Mesendoderm (in vitro differentiated cells): ENCODE results near the gene BTBD16.

ENCODE experiments used
- DNase-seq: peaks from one replicate; pipeline ENCODE4 v3.0.0; 2013
- H2AK5ac ChIP-seq: 2 replicates; pipeline ENCODE4 v1.6.1; 2013; ENCODE audit warnings: low read length, inconsistent platforms
- H2BK120ac ChIP-seq: 2 replicates; pipeline ENCODE4 v1.6.1; 2013; ENCODE audit warnings: low read depth, mild to moderate bottlenecking, low read length, moderate library complexity, mixed read lengths
- H2BK15ac ChIP-seq: replicated peaks from 2 replicates; pipeline ENCODE4 v1.6.1; 2013; ENCODE audit warnings: low read depth, mild to moderate bottlenecking, moderate library complexity
- H2BK5ac ChIP-seq: 2 replicates; pipeline ENCODE4 v1.6.1; 2013; ENCODE audit warnings: low read length, inconsistent platforms
- H3K18ac ChIP-seq: 2 replicates; pipeline ENCODE4 v1.6.1; 2013; ENCODE audit warnings: mild to moderate bottlenecking, low read length, mixed read lengths
- H3K23ac ChIP-seq: one replicate; pipeline ENCODE4 v1.6.1; 2013; ENCODE audit warnings: low read length
- H3K27ac ChIP-seq: 2 replicates; pipeline ENCODE4 v1.5.1; 2013; ENCODE audit warnings: low read depth, mild to moderate bottlenecking, inconsistent platforms, low read length, moderate library complexity
- H3K27me3 ChIP-seq: 2 replicates; pipeline ENCODE4 v1.6.1; 2013; ENCODE audit warnings: low read length, control low read depth, mild to moderate bottlenecking, inconsistent platforms; ENCODE audit not compliant: insufficient read depth, poor library complexity
- H3K36me3 ChIP-seq: 2 replicates; pipeline ENCODE4 v1.6.1; 2013; ENCODE audit warnings: low read length, inconsistent platforms; ENCODE audit not compliant: control insufficient read depth, insufficient read depth
- H3K4ac ChIP-seq: one replicate; pipeline ENCODE4 v1.6.1; 2013; ENCODE audit warnings: low read depth, mild to moderate bottlenecking, low read length, moderate library complexity
- H3K4me1 ChIP-seq: 2 replicates; pipeline ENCODE4 v1.6.1; 2013; ENCODE audit warnings: low read depth, low read length, inconsistent platforms; ENCODE audit not compliant: control insufficient read depth
- H3K4me2 ChIP-seq: 2 replicates; pipeline ENCODE4 v1.6.1; 2013; ENCODE audit warnings: low read length
- H3K4me3 ChIP-seq: 2 replicates; pipeline ENCODE4 v1.5.1; 2013; ENCODE audit warnings: mild to moderate bottlenecking, low read length
- H3K56ac ChIP-seq: one replicate; pipeline ENCODE4 v1.6.1; 2013; ENCODE audit warnings: low read length
- H3K79me1 ChIP-seq: 2 replicates; pipeline ENCODE4 v1.6.1; 2013; ENCODE audit warnings: low read length, inconsistent platforms
- H3K79me2 ChIP-seq: 2 replicates; pipeline ENCODE4 v1.6.1; 2013; ENCODE audit warnings: mild to moderate bottlenecking, low read length; ENCODE audit not compliant: control insufficient read depth, insufficient read depth
- H3K9ac ChIP-seq: 2 replicates; pipeline ENCODE4 v1.6.1; 2013; ENCODE audit warnings: low read length, inconsistent platforms
- H4K5ac ChIP-seq: one replicate; pipeline ENCODE4 v1.6.1; 2013; ENCODE audit warnings: low read length
- H4K8ac ChIP-seq: one replicate; pipeline ENCODE4 v1.6.1; 2013; ENCODE audit warnings: low read depth, mild to moderate bottlenecking, control low read depth, low read length, moderate library complexity
- WGBS: extraction: QIAGEN DNeasy Blood & Tissue Kit; methylation state at CpG from one replicate; pipeline ENCODE4 v1.1.7; 2013; ENCODE audit warnings: low lambda C conversion rate, missing lambda C conversion rate; ENCODE audit not compliant: insufficient coverage; ENCODE audit errors: extremely low coverage; 5-methylcytosine and 5-hydroxymethylcytosine counted together

Gene BTBD16

DNA sequence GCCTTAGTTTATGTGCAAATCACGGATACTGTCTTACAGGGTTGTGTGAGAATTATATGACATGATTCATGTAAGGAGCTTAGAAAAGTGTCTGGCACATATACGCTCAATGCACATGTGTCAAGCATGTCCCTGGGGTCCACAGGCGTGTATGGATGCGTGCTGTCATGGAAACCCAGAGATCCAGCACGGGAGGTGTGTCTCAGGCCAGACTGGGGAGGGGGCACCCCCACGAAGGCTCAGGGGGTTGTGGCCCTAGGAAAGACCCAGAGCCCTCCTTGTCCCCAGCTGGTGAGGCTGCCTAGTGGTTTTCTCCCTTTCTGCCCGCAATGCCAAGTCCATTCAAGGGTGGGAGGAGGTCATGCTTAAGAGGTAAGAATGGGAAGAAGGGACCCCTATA is 9.1 kb downstream of the BTBD16 start:
- H3K79me2 ChIP-seq: no peaks in the 10 kb centered on the region
- H3K4ac ChIP-seq: no peak overlapping the region
- no peak overlapping the region for H3K18ac ChIP-seq
- H2BK120ac ChIP-seq: no peak overlapping the region
- no peaks in the 10 kb centered on the region for H3K36me3 ChIP-seq
- H3K23ac ChIP-seq: no peak overlapping the region
- no peaks in the 10 kb centered on the region for H3K79me1 ChIP-seq
- H4K5ac ChIP-seq: no peak overlapping the region
- no peak overlapping the region for H3K56ac ChIP-seq
- no CpG with 5 or more reads among the region's 7 CpGs for WGBS
- H3K27ac ChIP-seq: no peak overlapping the region
- H2BK15ac ChIP-seq: no peak overlapping the region
- peaks cover 2% of the 10 kb centered on the region for H3K4me1 ChIP-seq
- no peak overlapping the region for H3K9ac ChIP-seq
- no peak overlapping the region for H4K8ac ChIP-seq
- no peak for DNase-seq
- H3K4me3 ChIP-seq: no peak overlapping the region
- H2AK5ac ChIP-seq: no peak overlapping the region
- H3K4me2 ChIP-seq: no peak overlapping the region
- no peak overlapping the region for H2BK5ac ChIP-seq
- no peaks in the 10 kb centered on the region for H3K27me3 ChIP-seq

DNA sequence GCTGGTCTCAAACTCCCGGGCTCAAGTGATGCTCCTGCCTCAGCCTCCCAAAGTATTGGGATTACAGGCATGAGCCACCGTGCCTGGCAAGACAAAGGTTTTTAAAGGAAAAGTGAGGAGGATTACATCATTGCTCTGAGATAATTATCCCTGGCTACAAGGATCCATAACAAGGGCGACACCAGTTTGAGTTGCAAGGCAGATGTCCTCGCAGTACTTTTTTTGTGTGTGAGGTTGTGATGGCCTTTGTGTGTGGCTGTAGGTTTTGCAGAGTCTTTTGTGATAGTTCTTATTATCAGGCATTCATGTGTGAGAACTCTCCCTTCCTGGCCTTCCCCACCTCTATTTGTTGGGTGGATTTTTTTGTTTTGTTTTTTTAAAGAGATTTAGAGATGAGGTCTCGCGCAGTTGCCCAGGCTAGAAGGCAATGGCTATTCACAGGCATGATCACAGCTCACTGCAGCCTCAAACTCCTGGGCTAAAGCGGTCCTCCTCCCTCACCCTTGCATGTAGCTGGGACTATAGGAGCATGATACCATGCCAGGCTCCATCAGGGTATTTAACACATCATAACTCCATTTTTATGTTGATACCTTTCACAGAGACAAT is 10.0 kb downstream of the BTBD16 start:
- no peaks in the 10 kb centered on the region for H3K79me2 ChIP-seq
- no peak overlapping the region for H3K4me3 ChIP-seq
- no peak overlapping the region for H2BK120ac ChIP-seq
- no peak for DNase-seq
- H3K56ac ChIP-seq: no peak overlapping the region
- no peaks in the 10 kb centered on the region for H3K79me1 ChIP-seq
- no peak overlapping the region for H3K27ac ChIP-seq
- H3K36me3 ChIP-seq: no peaks in the 10 kb centered on the region
- no peak overlapping the region for H3K23ac ChIP-seq
- H2BK5ac ChIP-seq: no peak overlapping the region
- H4K5ac ChIP-seq: no peak overlapping the region
- H4K8ac ChIP-seq: no peak overlapping the region
- no peak overlapping the region for H3K18ac ChIP-seq
- H2BK15ac ChIP-seq: no peak overlapping the region
- H3K4me2 ChIP-seq: no peak overlapping the region
- no peak overlapping the region for H3K4ac ChIP-seq
- no peaks in the 10 kb centered on the region for H3K27me3 ChIP-seq
- H2AK5ac ChIP-seq: no peak overlapping the region
- H3K4me1 ChIP-seq: peaks cover 2% of the 10 kb centered on the region
- H3K9ac ChIP-seq: no peak overlapping the region
- WGBS: no CpG with 5 or more reads among the region's 7 CpGs

DNA sequence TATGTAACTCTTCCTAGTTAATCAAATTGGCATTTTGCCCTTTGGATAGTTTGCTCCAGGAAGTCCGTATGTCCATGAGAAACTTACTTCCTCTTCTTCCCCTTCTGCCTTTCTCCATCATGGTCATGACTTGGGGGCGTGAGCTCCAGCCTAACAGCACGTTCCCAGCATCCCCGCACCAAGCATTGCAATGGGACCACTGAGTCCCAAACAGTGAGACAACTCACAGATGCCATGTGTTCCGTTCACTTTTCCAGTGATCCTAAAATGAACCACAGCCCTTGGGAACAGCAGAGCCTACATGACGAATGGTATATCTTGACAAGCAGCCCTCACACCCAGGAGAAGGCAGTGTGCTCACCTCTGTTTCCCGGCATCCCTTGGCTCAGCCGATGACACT is 10.7 kb downstream of the BTBD16 start:
- Histone ChIP-seq H3K27me3 (no peaks in the 10 kb centered on the region), H2BK5ac (no peak overlapping the region), H3K36me3 (no peaks in the 10 kb centered on the region), H3K23ac (no peak overlapping the region), H3K4me3 (no peak overlapping the region), H3K4ac (no peak overlapping the region), H4K5ac (no peak overlapping the region), H2BK120ac (no peak overlapping the region), H3K79me2 (no peaks in the 10 kb centered on the region), H3K4me1 (peaks cover 2% of the 10 kb centered on the region), H3K27ac (no peak overlapping the region), H3K9ac (no peak overlapping the region), H2BK15ac (no peak overlapping the region), H3K18ac (no peak overlapping the region), H3K56ac (no peak overlapping the region), H2AK5ac (no peak overlapping the region), H4K8ac (no peak overlapping the region), H3K79me1 (no peaks in the 10 kb centered on the region), H3K4me2 (no peak overlapping the region)
- no peak for DNase-seq
- WGBS: no CpG with 5 or more reads among the region's 8 CpGs

DNA sequence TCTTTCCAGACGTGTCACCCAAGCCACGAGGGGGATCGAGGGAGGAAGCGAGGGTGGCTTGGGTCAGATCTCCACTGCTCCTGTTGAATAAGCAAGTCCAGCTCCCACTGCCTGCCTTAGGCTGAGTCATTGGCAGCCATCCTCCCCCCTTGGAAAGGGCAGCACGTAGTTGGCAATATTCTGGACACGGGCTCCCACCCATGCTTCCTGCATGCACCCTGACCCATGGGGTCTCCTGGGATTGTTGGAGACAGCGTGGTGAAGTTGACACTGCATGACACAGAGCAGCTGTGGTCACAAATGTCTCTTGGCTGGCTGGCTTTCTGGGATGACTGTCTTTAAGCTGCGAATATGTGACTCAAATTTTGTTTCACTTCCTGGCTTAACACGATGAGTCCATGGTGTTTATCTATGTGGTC is 11.2 kb downstream of the BTBD16 start:
- Histone ChIP-seq H2BK120ac (no peak overlapping the region), H2AK5ac (no peak overlapping the region), H3K23ac (no peak overlapping the region), H3K4me1 (peaks cover 2% of the 10 kb centered on the region), H4K8ac (no peak overlapping the region), H3K56ac (no peak overlapping the region), H3K27ac (no peak overlapping the region), H3K36me3 (no peaks in the 10 kb centered on the region), H3K79me1 (no peaks in the 10 kb centered on the region), H3K4ac (no peak overlapping the region), H2BK5ac (no peak overlapping the region), H3K79me2 (no peaks in the 10 kb centered on the region), H3K9ac (no peak overlapping the region), H4K5ac (no peak overlapping the region), H3K18ac (no peak overlapping the region), H3K27me3 (no peaks in the 10 kb centered on the region), H2BK15ac (no peak overlapping the region), H3K4me2 (no peak overlapping the region), H3K4me3 (no peak overlapping the region)
- no CpG with 5 or more reads among the region's 9 CpGs for WGBS
- DNase-seq: no peak

DNA sequence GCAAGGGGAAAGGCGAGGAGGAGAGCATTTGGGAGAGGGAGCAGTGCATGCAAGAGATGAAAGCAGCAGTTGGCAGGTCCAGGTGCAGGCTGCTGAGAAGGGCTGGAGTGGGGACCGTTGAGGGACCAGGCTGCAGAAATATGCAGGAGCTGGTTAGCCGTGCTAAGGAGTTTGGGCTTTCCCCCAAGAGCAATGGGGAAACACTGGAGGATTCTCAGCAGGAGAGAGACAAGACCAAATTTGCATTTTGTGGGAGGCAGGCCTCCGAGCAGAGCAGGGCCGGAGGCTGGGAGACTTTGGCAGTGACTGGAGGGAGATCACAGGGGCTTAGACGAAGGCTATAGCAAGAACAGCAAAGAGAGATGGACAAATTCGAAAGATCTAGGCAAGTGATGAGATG is 11.8 kb downstream of the BTBD16 start:
- no peak overlapping the region for H3K56ac ChIP-seq
- no peak overlapping the region for H2AK5ac ChIP-seq
- H3K36me3 ChIP-seq: no peaks in the 10 kb centered on the region
- no peak overlapping the region for H3K18ac ChIP-seq
- H3K4me3 ChIP-seq: no peak overlapping the region
- H3K9ac ChIP-seq: no peak overlapping the region
- no peaks in the 10 kb centered on the region for H3K79me2 ChIP-seq
- H4K5ac ChIP-seq: no peak overlapping the region
- H3K4me1 ChIP-seq: peaks cover 2% of the 10 kb centered on the region
- no peak overlapping the region for H2BK5ac ChIP-seq
- no peak overlapping the region for H3K23ac ChIP-seq
- H2BK120ac ChIP-seq: no peak overlapping the region
- H4K8ac ChIP-seq: no peak overlapping the region
- no peaks in the 10 kb centered on the region for H3K79me1 ChIP-seq
- no CpG with 5 or more reads among the region's 7 CpGs for WGBS
- no peaks in the 10 kb centered on the region for H3K27me3 ChIP-seq
- no peak overlapping the region for H3K4me2 ChIP-seq
- no peak overlapping the region for H3K4ac ChIP-seq
- DNase-seq: peak; percentile 44
- H2BK15ac ChIP-seq: no peak overlapping the region
- no peak overlapping the region for H3K27ac ChIP-seq
